Upper lobe of left lung (tissue), 4 donors: ENCODE results near the gene TICAM1.

ENCODE experiments used
- CTCF ChIP-seq, 6 experiments: fragments of 450-650 bp in 4 of 6; fragments of 200-600 bp in 2 of 6; sonication (generic) in 2 of 6; IDR thresholded peaks; one replicate each; pipeline ENCODE4 v1.5.1; 2016 to 2019; ENCODE audit warnings: antibody characterized with exemption in 6 of 6
- POLR2A ChIP-seq, 4 donors: fragments of 450-650 bp; IDR thresholded peaks; one replicate each; pipeline ENCODE4 v1.5.1; 2016 to 2017; ENCODE audit warnings: antibody characterized with exemption in 4 of 4, mild to moderate bottlenecking in 2 of 4

GRCh38 chr19:4829001-4829712 is 2.4 kb downstream of the TICAM1 start:
- no peak for TF ChIP-seq POLR2A (IDR thresholded peaks at IDR 0.05)
- no peak for TF ChIP-seq CTCF (IDR thresholded peaks at IDR 0.05)
